Breast epithelium (tissue), 3 donors: ENCODE results near the gene CNP.

Experiments
- POLR2AphosphoS5 ChIP-seq, 3 donors: sonication (generic); formaldehyde crosslinking; IDR thresholded peaks; one replicate each; pipeline ENCODE4 v1.6.1; 2017; ENCODE audit warnings: antibody characterized with exemption in 3 of 3
- TF ChIP-seq, protein P1 (sequence below), 3 donors: fragments of 450-650 bp; IDR thresholded peaks; one replicate each; pipeline ENCODE4 v1.5.1; 2016 to 2017; ENCODE audit warnings: antibody characterized with exemption in 3 of 3, mild to moderate bottlenecking in 3 of 3, moderate library complexity in 3 of 3

DNA sequence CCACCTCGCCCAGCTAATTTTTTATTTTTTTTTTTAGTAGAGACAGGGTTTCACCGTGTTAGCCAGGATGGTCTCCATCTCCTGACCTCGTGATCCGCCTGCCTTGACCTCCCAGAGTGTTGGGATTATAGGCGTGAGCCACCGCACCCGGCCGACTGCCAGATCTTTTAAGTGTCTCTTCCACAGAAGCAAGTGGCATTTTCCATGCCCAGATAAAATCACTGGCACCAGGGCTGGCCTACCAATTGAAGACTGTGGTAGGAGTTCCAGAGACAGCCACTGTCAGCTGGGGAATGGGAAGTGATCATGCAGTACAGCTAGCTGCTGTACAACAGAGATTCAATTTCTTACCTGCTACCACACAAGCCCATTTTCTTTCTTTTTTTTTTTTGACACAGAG, 17.9 kb downstream of the CNP start:
- no peak for TF ChIP-seq POLR2AphosphoS5 (IDR thresholded peaks at IDR 0.05)
- TF ChIP-seq, protein P1, sequence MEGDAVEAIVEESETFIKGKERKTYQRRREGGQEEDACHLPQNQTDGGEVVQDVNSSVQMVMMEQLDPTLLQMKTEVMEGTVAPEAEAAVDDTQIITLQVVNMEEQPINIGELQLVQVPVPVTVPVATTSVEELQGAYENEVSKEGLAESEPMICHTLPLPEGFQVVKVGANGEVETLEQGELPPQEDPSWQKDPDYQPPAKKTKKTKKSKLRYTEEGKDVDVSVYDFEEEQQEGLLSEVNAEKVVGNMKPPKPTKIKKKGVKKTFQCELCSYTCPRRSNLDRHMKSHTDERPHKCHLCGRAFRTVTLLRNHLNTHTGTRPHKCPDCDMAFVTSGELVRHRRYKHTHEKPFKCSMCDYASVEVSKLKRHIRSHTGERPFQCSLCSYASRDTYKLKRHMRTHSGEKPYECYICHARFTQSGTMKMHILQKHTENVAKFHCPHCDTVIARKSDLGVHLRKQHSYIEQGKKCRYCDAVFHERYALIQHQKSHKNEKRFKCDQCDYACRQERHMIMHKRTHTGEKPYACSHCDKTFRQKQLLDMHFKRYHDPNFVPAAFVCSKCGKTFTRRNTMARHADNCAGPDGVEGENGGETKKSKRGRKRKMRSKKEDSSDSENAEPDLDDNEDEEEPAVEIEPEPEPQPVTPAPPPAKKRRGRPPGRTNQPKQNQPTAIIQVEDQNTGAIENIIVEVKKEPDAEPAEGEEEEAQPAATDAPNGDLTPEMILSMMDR (IDR thresholded peaks at IDR 0.05), result no peak
